ENCODE results near the gene DLGAP1.

Gene DLGAP1

DNA sequence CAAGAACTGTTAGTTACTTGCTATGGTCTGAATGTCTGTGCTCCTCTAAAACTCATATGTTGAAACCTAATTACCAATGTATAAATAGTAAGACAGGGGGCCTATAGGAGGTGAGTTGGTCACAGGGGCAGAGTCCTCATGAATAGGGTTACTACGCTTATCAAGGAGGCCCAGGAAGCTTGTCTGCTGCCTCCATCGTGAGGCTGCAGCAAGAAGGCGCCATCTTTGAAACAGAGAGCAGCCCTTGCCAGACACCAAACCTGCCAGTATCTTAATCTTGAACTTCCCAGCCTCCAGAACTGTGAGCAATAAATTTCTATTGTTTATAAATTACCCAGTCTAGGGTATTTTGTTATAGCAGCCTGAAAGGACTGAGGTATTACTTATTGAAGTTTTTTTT, 926.0 kb downstream of the DLGAP1 start:
- H3K4me3 ChIP-seq (ENCODE audit: low read depth in 1 of 5, low read length in 5 of 5) = no peak overlapping the region
- H3K9me3 ChIP-seq (ENCODE audit: control insufficient read depth in 5 of 5, low read length in 5 of 5) = peaks cover 0 to 5% (median 3%) of the 10 kb centered on the region in 5 donors
- H3K4me1 ChIP-seq (ENCODE audit: control insufficient read depth in 5 of 5, insufficient read depth in 5 of 5, low read length in 5 of 5) = no peaks in the 10 kb centered on the region
- H3K27ac ChIP-seq (ENCODE audit: low read depth, low read length) = no peak overlapping the region
- H3K36me3 ChIP-seq (ENCODE audit: control insufficient read depth in 5 of 5, insufficient read depth in 5 of 5, low read length in 5 of 5) = no peaks in the 10 kb centered on the region
- H3K27me3 ChIP-seq (ENCODE audit: control insufficient read depth in 5 of 5, insufficient read depth in 4 of 5, low read length in 5 of 5) = no peaks in the 10 kb centered on the region
- no peak overlapping the region for H3K9ac ChIP-seq (ENCODE audit: low read length in 5 of 5)

DNA sequence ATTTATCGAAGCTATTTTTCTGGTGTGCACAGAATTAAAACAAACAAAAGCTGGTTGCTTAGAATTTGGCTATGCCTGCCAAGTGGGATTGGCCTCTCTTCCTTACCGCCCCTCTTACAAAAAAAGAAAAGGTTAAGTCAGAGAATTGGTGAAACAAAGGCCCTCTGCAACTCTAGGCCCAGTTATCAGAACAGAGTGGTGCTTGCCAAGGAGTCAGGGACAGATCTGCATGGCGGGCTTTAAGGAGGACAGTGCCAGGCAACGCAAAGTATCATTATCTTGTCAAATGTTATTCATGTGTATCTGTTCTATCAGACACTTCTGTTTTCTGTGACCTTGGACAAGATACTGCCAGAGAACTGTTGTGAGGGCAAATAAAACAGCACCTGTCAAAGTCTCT, 926.9 kb downstream of the DLGAP1 start:
- H3K36me3 ChIP-seq (ENCODE audit: control insufficient read depth in 5 of 5, insufficient read depth in 5 of 5, low read length in 5 of 5) = no peaks in the 10 kb centered on the region
- H3K27me3 ChIP-seq (ENCODE audit: control insufficient read depth in 5 of 5, insufficient read depth in 4 of 5, low read length in 5 of 5) = no peaks in the 10 kb centered on the region
- peaks cover 0 to 9% (median 5%) of the 10 kb centered on the region in 5 donors for H3K9me3 ChIP-seq (ENCODE audit: control insufficient read depth in 5 of 5, low read length in 5 of 5)
- no peak overlapping the region for H3K4me3 ChIP-seq (ENCODE audit: low read depth in 1 of 5, low read length in 5 of 5)
- H3K9ac ChIP-seq (ENCODE audit: low read length in 5 of 5) = no peak overlapping the region
- H3K4me1 ChIP-seq (ENCODE audit: control insufficient read depth in 5 of 5, insufficient read depth in 5 of 5, low read length in 5 of 5) = no peaks in the 10 kb centered on the region
- H3K27ac ChIP-seq (ENCODE audit: low read depth, low read length) = no peak overlapping the region

GRCh38 chr18:3526421-3527354, 928.4 kb downstream of the DLGAP1 start:
- H3K9ac ChIP-seq (ENCODE audit: low read length in 5 of 5) = no peak overlapping the region
- no peaks in the 10 kb centered on the region for H3K4me1 ChIP-seq (ENCODE audit: control insufficient read depth in 5 of 5, insufficient read depth in 5 of 5, low read length in 5 of 5)
- H3K9me3 ChIP-seq (ENCODE audit: control insufficient read depth in 5 of 5, low read length in 5 of 5) = peaks cover 0 to 9% (median 5%) of the 10 kb centered on the region in 5 donors
- no peaks in the 10 kb centered on the region for H3K27me3 ChIP-seq (ENCODE audit: control insufficient read depth in 5 of 5, insufficient read depth in 4 of 5, low read length in 5 of 5)
- no peak overlapping the region for H3K4me3 ChIP-seq (ENCODE audit: low read depth in 1 of 5, low read length in 5 of 5)
- H3K27ac ChIP-seq (ENCODE audit: low read depth, low read length) = no peak overlapping the region
- H3K36me3 ChIP-seq (ENCODE audit: control insufficient read depth in 5 of 5, insufficient read depth in 5 of 5, low read length in 5 of 5) = no peaks in the 10 kb centered on the region

GRCh38 chr18:3525870-3526420, 929.2 kb downstream of the DLGAP1 start:
- H3K9me3 ChIP-seq (ENCODE audit: control insufficient read depth in 5 of 5, low read length in 5 of 5) = peaks cover 0 to 9% (median 5%) of the 10 kb centered on the region in 5 donors
- H3K4me1 ChIP-seq (ENCODE audit: control insufficient read depth in 5 of 5, insufficient read depth in 5 of 5, low read length in 5 of 5) = no peaks in the 10 kb centered on the region
- H3K27ac ChIP-seq (ENCODE audit: low read depth, low read length) = no peak overlapping the region
- H3K9ac ChIP-seq (ENCODE audit: low read length in 5 of 5) = no peak overlapping the region
- H3K4me3 ChIP-seq (ENCODE audit: low read depth in 1 of 5, low read length in 5 of 5) = no peak overlapping the region
- no peaks in the 10 kb centered on the region for H3K27me3 ChIP-seq (ENCODE audit: control insufficient read depth in 5 of 5, insufficient read depth in 4 of 5, low read length in 5 of 5)
- H3K36me3 ChIP-seq (ENCODE audit: control insufficient read depth in 5 of 5, insufficient read depth in 5 of 5, low read length in 5 of 5) = no peaks in the 10 kb centered on the region

- Histone ChIP-seq H3K36me3 (ENCODE audit: control insufficient read depth in 5 of 5, insufficient read depth in 5 of 5, low read length in 5 of 5) (no peaks in the 10 kb centered on the region), H3K4me1 (ENCODE audit: control insufficient read depth in 5 of 5, insufficient read depth in 5 of 5, low read length in 5 of 5) (no peaks in the 10 kb centered on the region), H3K27me3 (ENCODE audit: control insufficient read depth in 5 of 5, insufficient read depth in 4 of 5, low read length in 5 of 5) (no peaks in the 10 kb centered on the region), H3K9ac (ENCODE audit: low read length in 5 of 5) (no peak overlapping the region), H3K9me3 (ENCODE audit: control insufficient read depth in 5 of 5, low read length in 5 of 5) (peaks cover 0 to 9% (median 5%) of the 10 kb centered on the region in 5 donors), H3K27ac (ENCODE audit: low read depth, low read length) (no peak overlapping the region), H3K4me3 (ENCODE audit: low read depth in 1 of 5, low read length in 5 of 5) (no peak overlapping the region)
Observed at GRCh38 chr18:3524706-3525105, 930.4 kb downstream of the DLGAP1 start.

DNA sequence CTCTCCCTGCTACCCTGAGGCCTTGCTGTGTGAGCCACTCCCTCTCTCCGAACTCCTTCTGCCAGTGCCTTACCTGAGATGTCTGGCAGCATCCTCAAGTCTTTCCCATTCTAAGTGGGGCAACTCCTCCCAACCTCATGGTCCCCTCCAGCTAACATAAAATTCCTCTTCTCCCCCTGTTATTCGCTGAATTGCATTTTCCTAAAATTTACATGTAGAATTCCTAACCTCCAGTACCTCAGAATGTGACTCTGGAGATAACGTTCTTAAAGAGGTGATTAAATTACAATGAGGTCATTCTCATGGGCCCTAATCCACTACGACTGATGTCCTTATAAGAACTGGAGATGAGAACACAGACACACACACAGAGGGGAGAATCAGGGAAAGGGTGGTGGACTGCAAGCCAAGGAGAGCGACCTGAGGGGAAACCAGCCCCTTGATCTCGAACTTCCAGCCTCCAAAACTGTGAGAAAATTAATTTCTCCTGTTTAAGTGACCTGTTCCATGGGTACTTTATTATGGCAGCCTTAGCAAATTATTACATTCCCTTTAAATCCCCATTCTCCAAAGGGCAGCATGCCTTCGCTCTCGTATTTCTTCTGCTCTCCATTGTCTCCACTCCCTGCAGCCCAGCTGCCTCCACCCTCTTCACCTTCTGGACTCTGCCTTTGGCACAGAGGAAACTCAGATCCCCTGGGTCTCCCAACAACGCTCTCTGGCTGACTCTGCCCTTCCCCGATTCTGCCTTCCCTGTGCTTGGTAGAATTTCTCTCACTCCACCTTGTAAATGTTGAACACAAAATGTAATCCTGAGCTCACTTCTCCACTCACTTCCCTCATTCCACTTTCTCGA, 934.6 kb downstream of the DLGAP1 start:
- Histone ChIP-seq H3K36me3 (ENCODE audit: control insufficient read depth in 5 of 5, insufficient read depth in 5 of 5, low read length in 5 of 5) (no peaks in the 10 kb centered on the region), H3K4me1 (ENCODE audit: control insufficient read depth in 5 of 5, insufficient read depth in 5 of 5, low read length in 5 of 5) (no peaks in the 10 kb centered on the region), H3K27ac (ENCODE audit: low read depth, low read length) (no peak overlapping the region), H3K27me3 (ENCODE audit: control insufficient read depth in 5 of 5, insufficient read depth in 4 of 5, low read length in 5 of 5) (peaks cover 0 to 2% (median 0%) of the 10 kb centered on the region in 5 donors), H3K9me3 (ENCODE audit: control insufficient read depth in 5 of 5, low read length in 5 of 5) (peaks cover 0 to 9% (median 5%) of the 10 kb centered on the region in 5 donors), H3K4me3 (ENCODE audit: low read depth in 1 of 5, low read length in 5 of 5) (no peak overlapping the region), H3K9ac (ENCODE audit: low read length in 5 of 5) (no peak overlapping the region)

GRCh38 chr18:3514312-3515216, 940.5 kb downstream of the DLGAP1 start:
- no peak overlapping the region for H3K4me3 ChIP-seq (ENCODE audit: low read depth in 1 of 5, low read length in 5 of 5)
- peaks cover 0 to 2% (median 0%) of the 10 kb centered on the region in 5 donors for H3K27me3 ChIP-seq (ENCODE audit: control insufficient read depth in 5 of 5, insufficient read depth in 4 of 5, low read length in 5 of 5)
- H3K27ac ChIP-seq (ENCODE audit: low read depth, low read length) = no peak overlapping the region
- no peaks in the 10 kb centered on the region for H3K36me3 ChIP-seq (ENCODE audit: control insufficient read depth in 5 of 5, insufficient read depth in 5 of 5, low read length in 5 of 5)
- H3K4me1 ChIP-seq (ENCODE audit: control insufficient read depth in 5 of 5, insufficient read depth in 5 of 5, low read length in 5 of 5) = no peaks in the 10 kb centered on the region
- H3K9ac ChIP-seq (ENCODE audit: low read length in 5 of 5) = no peak overlapping the region
- H3K9me3 ChIP-seq (ENCODE audit: control insufficient read depth in 5 of 5, low read length in 5 of 5) = no peaks in the 10 kb centered on the region

GRCh38 chr18:3513481-3513880, 941.6 kb downstream of the DLGAP1 start:
- no peak overlapping the region for H3K9ac ChIP-seq (ENCODE audit: low read length in 5 of 5)
- H3K27ac ChIP-seq (ENCODE audit: low read depth, low read length) = no peak overlapping the region
- H3K27me3 ChIP-seq (ENCODE audit: control insufficient read depth in 5 of 5, insufficient read depth in 4 of 5, low read length in 5 of 5) = no peaks in the 10 kb centered on the region
- H3K9me3 ChIP-seq (ENCODE audit: control insufficient read depth in 5 of 5, low read length in 5 of 5) = no peaks in the 10 kb centered on the region
- H3K4me3 ChIP-seq (ENCODE audit: low read depth in 1 of 5, low read length in 5 of 5) = no peak overlapping the region
- H3K36me3 ChIP-seq (ENCODE audit: control insufficient read depth in 5 of 5, insufficient read depth in 5 of 5, low read length in 5 of 5) = no peaks in the 10 kb centered on the region
- H3K4me1 ChIP-seq (ENCODE audit: control insufficient read depth in 5 of 5, insufficient read depth in 5 of 5, low read length in 5 of 5) = no peaks in the 10 kb centered on the region

DNA sequence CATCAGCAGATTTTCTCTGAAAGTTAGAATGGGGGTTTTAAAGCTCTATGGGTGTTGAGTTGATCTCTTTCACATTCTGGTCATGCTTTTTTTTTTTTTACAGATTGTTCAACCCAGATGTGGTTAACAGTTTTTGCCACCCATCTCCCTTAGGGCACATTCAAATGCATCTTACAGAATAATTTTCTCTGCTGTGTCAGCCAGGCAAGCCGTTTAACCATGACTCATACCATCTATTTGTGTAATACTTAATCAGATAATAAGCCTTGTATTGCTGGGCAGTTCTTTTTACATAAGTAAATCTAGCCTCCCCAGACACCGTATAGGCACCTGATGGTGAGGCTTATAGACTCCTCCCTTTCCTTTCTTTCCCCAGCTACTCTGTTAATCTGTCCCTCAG, 943.1 kb downstream of the DLGAP1 start:
- H3K4me1 ChIP-seq (ENCODE audit: control insufficient read depth in 5 of 5, insufficient read depth in 5 of 5, low read length in 5 of 5) = no peaks in the 10 kb centered on the region
- no peaks in the 10 kb centered on the region for H3K27me3 ChIP-seq (ENCODE audit: control insufficient read depth in 5 of 5, insufficient read depth in 4 of 5, low read length in 5 of 5)
- no peak overlapping the region for H3K27ac ChIP-seq (ENCODE audit: low read depth, low read length)
- no peak overlapping the region for H3K4me3 ChIP-seq (ENCODE audit: low read depth in 1 of 5, low read length in 5 of 5)
- no peaks in the 10 kb centered on the region for H3K9me3 ChIP-seq (ENCODE audit: control insufficient read depth in 5 of 5, low read length in 5 of 5)
- H3K9ac ChIP-seq (ENCODE audit: low read length in 5 of 5) = no peak overlapping the region
- no peaks in the 10 kb centered on the region for H3K36me3 ChIP-seq (ENCODE audit: control insufficient read depth in 5 of 5, insufficient read depth in 5 of 5, low read length in 5 of 5)
